IPS-15b (cell line): Measurements from ENCODE around the gene RPL18A.
"Not testable (repeated sequence)": the region's sequence is repeated elsewhere in the genome, so short reads cannot be mapped to it uniquely, and the experiment has no call there.

Experiments used
- H3K27me3 ChIP-seq: one replicate; pipeline ENCODE4 v1.6.1; 2013; ENCODE audit warnings: low read length; ENCODE audit not compliant: control insufficient read depth, insufficient read depth
- H3K36me3 ChIP-seq: one replicate; pipeline ENCODE4 v1.6.1; 2013; ENCODE audit warnings: low read length; ENCODE audit not compliant: control insufficient read depth, insufficient read depth
- H3K4me1 ChIP-seq: one replicate; pipeline ENCODE4 v1.6.1; 2013; ENCODE audit warnings: mild to moderate bottlenecking, low read length; ENCODE audit not compliant: control insufficient read depth, insufficient read depth
- H3K4me3 ChIP-seq: one replicate; pipeline ENCODE4 v1.5.1; 2013; ENCODE audit warnings: low read depth, low read length
- H3K9ac ChIP-seq: one replicate; pipeline ENCODE4 v1.6.1; 2013; ENCODE audit warnings: low read depth, mild to moderate bottlenecking, low read length
- H3K9me3 ChIP-seq: one replicate; pipeline ENCODE4 v1.6.1; 2013; ENCODE audit warnings: mild to moderate bottlenecking, low read length; ENCODE audit not compliant: control insufficient read depth, insufficient read depth

The RPL18A gene

GRCh38 chr19:17873786-17874757, 14.4 kb downstream of the RPL18A start:
- H3K9me3 ChIP-seq, result no peaks in the 10 kb centered on the region
- peaks cover under 1% of the 10 kb centered on the region for H3K4me1 ChIP-seq
- H3K9ac ChIP-seq, result no peak overlapping the region
- H3K27me3 ChIP-seq, result peaks cover 19% of the 10 kb centered on the region
- H3K4me3 ChIP-seq, result peak overlapping the region; percentile 84
- no peaks in the 10 kb centered on the region for H3K36me3 ChIP-seq

GRCh38 chr19:17874758-17875135, 15.0 kb downstream of the RPL18A start:
- no peak overlapping the region for H3K9ac ChIP-seq
- H3K4me3 ChIP-seq, result peak overlapping the region; percentile 69
- H3K9me3 ChIP-seq, result no peaks in the 10 kb centered on the region
- H3K36me3 ChIP-seq, result no peaks in the 10 kb centered on the region
- no peaks in the 10 kb centered on the region for H3K4me1 ChIP-seq
- H3K27me3 ChIP-seq, result peaks cover 19% of the 10 kb centered on the region

GRCh38 chr19:17877696-17878095, 18.0 kb downstream of the RPL18A start:
- Histone ChIP-seq H3K4me1 (no peaks in the 10 kb centered on the region), H3K27me3 (peaks cover 2% of the 10 kb centered on the region), H3K9ac (no peak overlapping the region), H3K4me3 (no peak overlapping the region), H3K36me3 (no peaks in the 10 kb centered on the region), H3K9me3 (no peaks in the 10 kb centered on the region)

DNA sequence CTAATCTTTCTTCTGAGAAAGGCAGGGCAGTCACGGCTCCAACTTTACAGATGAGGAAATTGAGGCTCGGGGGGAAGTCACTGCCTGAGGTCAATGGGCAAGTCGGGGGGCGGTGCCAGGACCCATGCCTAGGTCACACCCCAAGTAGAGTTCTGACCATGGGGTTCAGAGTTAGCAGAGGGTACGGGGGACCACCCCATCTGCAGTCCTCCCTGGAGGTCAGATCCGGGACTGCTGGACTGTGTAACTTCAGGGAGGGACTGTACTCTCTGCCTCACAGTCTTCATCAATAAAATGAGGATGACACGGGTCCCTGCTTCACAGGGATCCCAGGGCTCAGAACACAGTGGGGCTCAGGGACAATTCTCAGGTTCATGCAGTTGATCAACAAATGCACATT, 19.8 kb downstream of the RPL18A start:
- Histone ChIP-seq H3K4me3 (no peak overlapping the region), H3K9me3 (no peaks in the 10 kb centered on the region), H3K4me1 (no peaks in the 10 kb centered on the region), H3K36me3 (no peaks in the 10 kb centered on the region), H3K9ac (no peak overlapping the region), H3K27me3 (no peaks in the 10 kb centered on the region)

DNA sequence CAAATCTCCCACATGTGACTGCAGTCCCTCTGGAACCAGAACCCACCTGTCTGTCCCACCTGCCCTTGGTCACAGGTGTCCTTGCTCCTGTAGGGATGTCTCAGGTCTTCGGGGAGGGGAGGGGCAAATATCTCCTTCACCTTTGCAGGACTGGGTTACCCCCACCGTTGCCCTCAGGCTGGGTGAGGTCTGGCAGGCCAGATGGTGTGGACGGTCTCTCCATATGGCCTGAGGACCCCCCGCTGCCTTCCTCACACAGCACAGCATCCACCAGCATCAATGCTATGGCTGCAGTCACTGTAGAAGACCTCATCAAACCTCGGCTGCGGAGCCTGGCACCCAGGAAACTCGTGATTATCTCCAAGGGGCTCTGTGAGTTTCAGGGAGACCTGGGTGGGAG, 22.0 kb downstream of the RPL18A start:
- Histone ChIP-seq H3K36me3 (no peaks in the 10 kb centered on the region), H3K27me3 (no peaks in the 10 kb centered on the region)

GRCh38 chr19:17883627-17884410, 24.1 kb downstream of the RPL18A start:
- Histone ChIP-seq H3K4me3 (no peak overlapping the region), H3K27me3 (no peaks in the 10 kb centered on the region), H3K36me3 (no peaks in the 10 kb centered on the region), H3K4me1 (no peaks in the 10 kb centered on the region), H3K9me3 (no peaks in the 10 kb centered on the region), H3K9ac (no peak overlapping the region)

More for the DNA sequence above, 22.0 kb downstream of the RPL18A start:
- Histone ChIP-seq H3K4me1 (no peaks in the 10 kb centered on the region), H3K9me3 (no peaks in the 10 kb centered on the region), H3K9ac (no peak overlapping the region), H3K4me3 (no peak overlapping the region)

GRCh38 chr19:17886515-17886914, 26.8 kb downstream of the RPL18A start:
- no peaks in the 10 kb centered on the region for H3K27me3 ChIP-seq
- H3K4me1 ChIP-seq, result no peaks in the 10 kb centered on the region
- no peak overlapping the region for H3K4me3 ChIP-seq
- H3K9me3 ChIP-seq, result no peaks in the 10 kb centered on the region
- no peak overlapping the region for H3K9ac ChIP-seq
- no peaks in the 10 kb centered on the region for H3K36me3 ChIP-seq

DNA sequence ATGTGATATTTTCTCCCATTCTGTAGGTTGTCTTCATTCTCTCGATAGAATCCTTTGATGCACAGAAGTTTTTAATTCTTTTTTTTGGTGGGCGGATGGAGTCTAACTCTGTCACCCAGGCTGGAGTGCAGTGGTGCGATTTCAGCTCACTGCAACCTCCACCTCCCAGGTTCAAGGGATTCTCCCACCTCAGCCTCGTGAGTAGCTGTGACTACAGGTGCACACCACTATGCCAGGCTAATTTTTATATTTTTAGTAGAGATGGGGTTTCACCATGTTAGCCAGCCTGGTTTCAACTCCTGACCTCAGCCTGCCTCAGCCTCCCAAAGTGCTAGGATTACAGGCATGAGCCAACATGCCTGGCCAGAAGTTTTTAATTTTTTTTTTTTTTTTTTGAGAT, 27.5 kb downstream of the RPL18A start:
- not testable (repeated sequence) for H3K9me3 ChIP-seq, H3K4me1 ChIP-seq, H3K4me3 ChIP-seq, H3K27me3 ChIP-seq, H3K36me3 ChIP-seq, H3K9ac ChIP-seq

GRCh38 chr19:17888260-17888659, 28.6 kb downstream of the RPL18A start:
- Histone ChIP-seq H3K36me3 (no peaks in the 10 kb centered on the region), H3K9me3 (no peaks in the 10 kb centered on the region), H3K9ac (no peak overlapping the region), H3K4me1 (no peaks in the 10 kb centered on the region), H3K27me3 (no peaks in the 10 kb centered on the region), H3K4me3 (no peak overlapping the region)

- no peaks in the 10 kb centered on the region for H3K4me1 ChIP-seq
- H3K9me3 ChIP-seq, result no peaks in the 10 kb centered on the region
- H3K27me3 ChIP-seq, result no peaks in the 10 kb centered on the region
- H3K4me3 ChIP-seq, result no peak overlapping the region
- no peak overlapping the region for H3K9ac ChIP-seq
- no peaks in the 10 kb centered on the region for H3K36me3 ChIP-seq
Measured at GRCh38 chr19:17889609-17890214, 30.0 kb downstream of the RPL18A start.

- no peak overlapping the region for H3K4me3 ChIP-seq
- H3K36me3 ChIP-seq, result no peaks in the 10 kb centered on the region
- H3K27me3 ChIP-seq, result no peaks in the 10 kb centered on the region
- no peak overlapping the region for H3K9ac ChIP-seq
- H3K9me3 ChIP-seq, result no peaks in the 10 kb centered on the region
- H3K4me1 ChIP-seq, result no peaks in the 10 kb centered on the region
Measured at GRCh38 chr19:17893766-17894165, 34.1 kb downstream of the RPL18A start.
